ENCODE measurements around the gene CXCL9.

DNA sequence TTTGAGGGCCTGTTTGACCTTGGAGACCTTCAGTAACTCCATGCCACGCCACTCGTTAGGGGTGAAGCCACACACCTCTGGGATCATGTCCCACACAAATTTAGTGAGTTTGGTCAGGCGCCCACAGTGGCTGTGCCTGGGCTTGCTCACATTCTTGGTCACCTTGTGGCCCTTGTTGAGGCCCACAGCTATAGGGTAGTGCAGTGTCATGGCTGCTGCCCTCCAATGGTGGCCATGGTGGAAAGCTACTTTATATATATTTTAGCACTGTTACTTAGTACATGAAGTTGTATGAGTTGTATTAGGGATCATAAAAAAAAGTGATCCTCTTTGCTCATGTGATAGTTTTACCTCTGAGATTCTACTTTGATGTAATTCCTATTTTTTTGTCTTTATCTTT, 29.5 kb upstream of the CXCL9 start:
- TF ChIP-seq POLR2A (IDR thresholded peaks at IDR 0.05; ENCODE audit: low read depth, low read length), result no peak
- no peak for TF ChIP-seq TAF1 (IDR thresholded peaks at IDR 0.05; ENCODE audit: low read depth, low read length)
- no peak for TF ChIP-seq POLR2AphosphoS5 (IDR thresholded peaks at IDR 0.05; ENCODE audit: low read depth, low read length)
- TF ChIP-seq SPI1 (IDR thresholded peaks at IDR 0.05; ENCODE audit: low read depth, low read length), result no peak
- no peak for TF ChIP-seq POU2F2 (IDR thresholded peaks at IDR 0.05; ENCODE audit: low read depth, low read length)
- TF ChIP-seq PAX5 (IDR thresholded peaks at IDR 0.05; ENCODE audit: insufficient read depth, low read length, severe bottlenecking), result no peak
